AG09319 (cell line): ENCODE results near the gene DOCK1.

Source experiments
- DNase-seq: peaks from one replicate; pipeline ENCODE4 v3.0.0-alpha.2; 2010; ENCODE audit warnings: low read depth; ENCODE audit errors: extremely low read depth
- CTCF ChIP-seq: IDR thresholded peaks from 2 replicates; pipeline ENCODE4 v1.5.1; 2011; ENCODE audit warnings: low read depth, mild to moderate bottlenecking, inconsistent platforms, low read length, moderate library complexity

The DOCK1 gene

DNA sequence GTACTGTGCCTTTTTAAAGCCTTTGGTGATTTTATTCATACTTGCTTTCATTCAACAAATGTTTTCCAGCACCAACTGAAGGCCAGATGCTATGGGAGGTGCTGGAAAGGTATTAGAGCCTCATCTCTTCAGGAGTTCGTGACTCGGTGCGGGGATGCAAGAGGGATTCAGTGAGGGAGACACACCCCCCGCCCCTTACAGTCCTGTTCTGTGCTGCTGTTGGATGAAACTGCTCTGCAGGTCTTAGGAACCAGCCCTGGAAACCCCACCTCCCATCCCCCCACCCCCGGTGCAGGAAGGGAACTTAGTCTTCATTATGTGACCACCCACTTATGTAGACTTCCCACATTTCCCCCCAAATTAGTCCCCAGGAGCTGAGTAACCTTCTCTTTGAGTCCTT, 180.7 kb downstream of the DOCK1 start:
- DNase-seq: no peak
- TF ChIP-seq CTCF: no peak

DNA sequence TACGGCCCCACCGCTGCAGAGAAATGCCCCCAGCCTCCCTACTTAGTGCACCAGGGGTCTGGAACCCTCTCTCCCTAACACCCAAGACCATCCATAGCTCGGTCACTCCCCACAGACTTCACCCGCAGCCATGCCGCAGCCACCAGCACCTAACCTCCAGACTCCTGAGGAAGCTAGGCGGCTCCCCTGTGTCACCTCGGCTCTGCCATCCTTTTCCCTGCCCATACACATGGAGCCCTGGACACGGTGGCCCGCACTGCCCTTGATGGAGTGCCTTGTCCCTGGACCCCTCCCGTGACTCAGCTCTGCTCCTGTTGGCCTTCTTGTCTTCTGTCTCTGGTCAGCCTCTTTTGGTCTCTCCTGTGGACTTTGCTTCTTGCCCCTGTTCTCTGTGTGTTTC, 183.7 kb downstream of the DOCK1 start:
- no peak for TF ChIP-seq CTCF

DNA sequence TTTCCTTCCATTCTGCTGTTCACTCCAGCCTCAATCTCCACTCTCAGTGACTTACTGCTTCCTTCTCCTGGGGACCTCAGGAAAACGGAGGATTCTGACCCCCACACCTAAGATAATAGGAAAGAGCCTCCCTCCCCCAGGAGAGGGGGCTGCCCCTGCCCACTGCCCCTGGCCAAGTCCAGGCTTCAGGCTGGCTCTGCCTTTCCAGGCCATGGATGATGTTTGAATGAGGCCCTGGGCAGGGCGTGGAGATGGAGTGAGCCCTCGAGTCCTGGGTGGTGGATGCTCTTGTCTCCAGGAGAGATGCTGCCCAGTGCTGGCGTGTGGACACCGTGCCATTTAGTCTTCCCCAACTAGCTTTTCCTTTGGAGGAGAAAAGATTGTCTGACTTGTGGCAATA, 184.2 kb downstream of the DOCK1 start:
- no peak for TF ChIP-seq CTCF
- no peak for DNase-seq

More for the DNA sequence above, 183.7 kb downstream of the DOCK1 start:
- no peak for DNase-seq

DNA sequence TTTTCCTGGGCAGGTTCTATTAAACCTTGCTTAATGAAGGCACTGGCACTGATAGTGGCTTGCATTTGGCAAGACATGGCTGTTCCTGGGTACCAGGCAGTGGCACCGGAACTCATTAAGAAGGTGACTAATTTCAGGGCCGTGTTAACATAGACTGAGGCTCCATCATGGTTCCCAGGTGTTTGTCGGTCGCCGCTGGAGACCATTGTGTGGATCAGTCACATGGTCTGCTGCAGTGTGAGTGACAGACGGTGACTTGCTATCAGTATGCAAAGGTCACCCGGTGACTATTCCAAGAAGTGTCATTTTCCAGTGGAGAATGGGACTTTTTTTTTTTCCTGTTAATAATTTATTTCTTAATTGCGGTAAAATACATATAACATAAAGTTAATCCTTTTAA, 184.9 kb downstream of the DOCK1 start:
- DNase-seq: no peak

GRCh38 chr10:127091354-127091753, 186.1 kb downstream of the DOCK1 start:
- TF ChIP-seq CTCF: no peak
- DNase-seq: no peak

More for the DNA sequence above, 184.9 kb downstream of the DOCK1 start:
- no peak for TF ChIP-seq CTCF

- no peak for TF ChIP-seq CTCF
- DNase-seq: no peak
Measured at GRCh38 chr10:127092916-127093315, 187.7 kb downstream of the DOCK1 start.

DNA sequence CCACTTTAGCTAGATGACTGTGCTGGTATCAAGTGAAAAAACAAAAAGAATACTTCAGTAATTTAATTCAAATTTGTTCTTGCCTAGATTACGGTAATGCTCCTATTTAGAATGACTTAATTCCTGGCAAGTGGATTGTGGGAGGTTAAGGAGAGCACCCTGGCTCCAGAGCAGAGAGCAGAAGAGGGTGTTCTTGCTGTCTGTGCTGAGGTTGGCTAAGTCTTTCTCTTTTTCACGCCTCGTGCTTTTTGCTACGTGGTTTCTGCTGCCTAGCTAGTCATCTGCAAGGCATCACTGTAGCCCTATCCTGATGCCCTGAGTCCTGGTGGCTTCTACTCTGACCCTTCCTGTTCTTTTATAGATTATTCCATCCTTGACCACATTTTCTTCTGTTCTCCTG, 189.8 kb downstream of the DOCK1 start:
- DNase-seq: no peak

More for the DNA sequence above, 189.8 kb downstream of the DOCK1 start:
- no peak for TF ChIP-seq CTCF
